NCI-H774 (cell line): ENCODE measurements around the gene REXO5.
"Not testable (repeated sequence)": the region's sequence is repeated elsewhere in the genome, so short reads cannot be mapped to it uniquely, and the experiment has no call there.

Source experiments
- DNase-seq: peaks from one replicate; lab custom pipeline; 2025; lab: John Stamatoyannopoulos, UW

Gene REXO5

DNA sequence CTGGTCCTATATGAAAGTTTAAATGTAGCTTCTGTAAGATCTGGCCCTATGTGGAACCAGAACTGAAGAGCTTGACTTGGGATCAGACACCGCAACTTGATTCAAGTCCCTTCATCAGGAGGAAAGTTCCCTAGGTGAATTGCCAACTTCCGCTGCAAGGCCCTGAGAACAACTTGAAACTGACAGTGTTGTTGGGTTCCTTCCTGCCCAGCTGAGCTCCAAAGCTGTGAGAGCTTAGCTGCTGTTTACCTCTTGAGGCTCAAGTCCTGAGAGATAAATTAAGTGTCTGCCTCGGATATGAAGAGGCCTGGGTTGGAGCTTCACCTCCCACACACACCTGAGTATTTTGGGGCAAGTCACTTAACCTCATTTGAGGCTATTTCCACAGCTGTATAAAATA, 44.7 kb downstream of the REXO5 start:
- DNase-seq: no peak

DNA sequence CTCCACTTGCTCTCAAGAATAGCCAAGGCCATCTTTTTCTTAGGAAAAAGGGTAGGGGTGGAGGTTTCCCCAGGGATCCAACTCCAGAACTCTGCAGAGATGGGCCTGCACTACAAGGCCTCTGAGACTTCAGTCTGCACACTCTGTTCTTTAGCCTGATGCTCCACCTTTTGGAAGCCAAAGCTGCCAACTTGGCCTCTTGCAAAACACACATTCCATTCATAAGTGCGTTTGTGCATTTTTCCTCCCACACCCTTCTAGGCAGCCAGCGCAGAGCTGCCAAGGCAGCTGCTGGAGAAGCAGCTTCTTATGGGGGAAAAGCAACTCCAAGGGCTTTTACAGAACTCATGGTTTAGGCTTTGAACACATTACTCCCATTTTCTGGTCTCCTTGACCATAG, 45.3 kb downstream of the REXO5 start:
- no peak for DNase-seq

DNA sequence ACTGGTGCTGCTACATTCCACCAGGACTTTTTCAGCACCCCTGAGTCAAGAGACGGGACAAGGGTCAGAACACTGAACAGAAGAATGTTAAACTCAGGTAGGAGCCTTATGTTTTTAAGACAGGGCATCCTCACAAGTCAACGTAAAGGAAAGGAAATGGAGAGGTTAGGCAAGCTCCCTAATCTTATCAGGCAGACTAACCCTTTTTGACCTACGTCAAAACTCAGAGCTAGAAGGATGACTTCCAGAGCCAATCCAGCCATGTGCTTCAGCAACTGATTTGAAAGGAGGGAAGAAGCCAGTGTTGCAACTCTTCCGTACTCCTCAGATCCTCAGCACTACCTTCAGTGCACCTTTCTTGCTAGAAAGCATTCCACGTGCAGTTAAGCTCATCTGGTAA, 46.8 kb downstream of the REXO5 start:
- no peak for DNase-seq

DNA sequence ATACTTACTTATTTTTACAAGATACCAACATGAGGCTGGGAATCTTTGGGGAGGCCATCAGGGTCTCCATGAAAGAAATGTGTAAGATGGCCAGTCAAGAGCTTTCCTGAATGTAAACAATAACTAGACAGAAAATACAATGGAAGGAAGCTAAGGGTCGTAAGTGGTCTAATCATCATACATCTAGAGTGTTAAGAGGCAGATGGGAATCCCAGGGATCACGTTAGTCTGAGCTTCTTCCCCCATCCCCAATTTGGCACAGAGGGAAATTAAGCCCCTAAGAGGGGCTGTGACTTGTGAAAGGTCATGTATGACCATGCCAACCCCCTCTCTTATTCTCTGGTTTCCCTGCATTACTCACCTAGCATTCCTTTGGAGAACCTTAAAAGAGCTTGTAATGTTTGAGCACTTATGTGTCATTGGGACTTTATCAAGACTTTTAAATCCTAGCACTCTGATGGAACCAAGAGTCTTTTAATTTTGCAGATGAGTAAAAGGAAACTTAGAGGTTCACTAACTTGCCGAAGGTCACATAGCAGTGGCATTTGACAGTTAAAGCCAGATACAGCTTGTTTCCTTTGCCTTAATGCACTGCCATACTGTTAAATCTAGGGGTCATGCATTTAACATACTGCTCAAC, 47.8 kb downstream of the REXO5 start:
- DNase-seq: no peak

DNA sequence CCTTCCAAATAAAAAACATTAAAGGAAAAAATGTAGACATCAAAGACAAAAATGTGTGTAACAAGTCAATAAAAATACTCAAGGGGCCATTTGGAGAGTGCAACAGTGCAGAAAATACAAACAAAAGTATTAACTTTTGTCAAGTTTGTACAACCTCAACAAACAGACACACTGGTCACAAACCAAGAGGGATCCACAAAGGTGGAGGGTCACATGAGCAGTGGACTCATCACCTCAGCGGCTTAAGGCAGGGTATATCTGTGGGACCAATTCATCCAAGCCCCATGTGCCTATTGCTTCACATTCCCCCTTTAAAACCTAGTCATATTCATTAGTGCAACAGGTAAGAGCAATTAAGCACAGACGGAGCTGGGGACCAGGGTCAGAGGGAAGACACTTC, 48.6 kb downstream of the REXO5 start:
- DNase-seq: no peak

DNA sequence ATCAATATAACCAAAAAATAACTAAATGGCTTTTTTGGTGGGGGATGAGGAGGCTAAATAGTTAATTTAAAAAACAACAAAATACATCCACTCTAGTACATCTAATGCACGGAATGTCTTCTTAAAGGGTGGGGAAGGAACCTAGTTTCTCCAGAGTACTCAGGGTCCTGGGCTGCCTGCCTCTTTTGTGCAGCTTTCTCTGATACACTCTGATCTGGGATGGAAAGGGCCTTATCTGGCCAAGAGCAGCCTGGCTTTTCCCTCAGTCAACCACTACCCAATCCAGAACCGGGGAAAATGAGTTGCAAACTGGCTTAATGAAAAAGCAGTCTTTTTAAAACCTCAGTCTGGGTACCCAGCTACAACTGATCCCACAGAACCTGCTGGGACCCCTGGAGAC, 51.0 kb downstream of the REXO5 start:
- DNase-seq: no peak

DNA sequence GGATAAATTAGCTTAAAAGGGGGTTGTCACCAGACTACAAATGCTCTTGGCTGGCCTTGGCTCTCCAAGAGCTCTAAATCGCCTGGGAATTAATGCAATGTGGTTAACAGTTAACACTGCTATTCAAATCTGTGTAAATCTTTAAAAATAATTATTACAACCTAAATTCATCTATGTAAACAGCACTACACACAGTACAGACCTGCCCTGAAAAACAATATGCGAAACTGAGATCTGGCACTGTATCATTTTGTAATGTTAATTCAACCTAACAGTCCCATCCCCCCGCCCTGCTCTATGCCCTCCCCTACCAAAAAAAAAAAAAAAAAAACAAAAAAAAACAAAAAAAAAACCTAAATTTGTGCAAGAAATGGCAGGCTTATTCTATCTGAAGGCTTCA, 52.9 kb downstream of the REXO5 start:
- no peak for DNase-seq

DNA sequence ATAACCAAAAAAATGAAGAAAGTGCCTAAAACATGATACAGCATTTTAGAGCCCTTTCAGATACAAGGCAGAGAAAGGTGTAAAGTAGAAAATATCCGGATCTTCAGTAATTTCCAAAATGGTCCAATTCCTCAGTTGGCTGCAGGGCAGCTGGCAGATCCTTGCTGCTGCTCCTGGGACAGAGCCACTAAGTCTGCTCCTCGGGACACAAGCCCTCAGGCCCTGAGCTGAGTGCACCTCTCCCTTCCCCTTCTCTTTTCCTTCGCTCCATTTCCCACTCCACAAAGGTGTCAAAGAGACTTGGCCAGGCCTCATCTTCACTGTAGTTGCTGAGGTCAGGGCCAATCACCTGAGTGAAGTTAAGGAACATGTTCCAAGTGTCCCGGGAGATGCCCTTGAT, 53.4 kb downstream of the REXO5 start:
- no peak for DNase-seq

DNA sequence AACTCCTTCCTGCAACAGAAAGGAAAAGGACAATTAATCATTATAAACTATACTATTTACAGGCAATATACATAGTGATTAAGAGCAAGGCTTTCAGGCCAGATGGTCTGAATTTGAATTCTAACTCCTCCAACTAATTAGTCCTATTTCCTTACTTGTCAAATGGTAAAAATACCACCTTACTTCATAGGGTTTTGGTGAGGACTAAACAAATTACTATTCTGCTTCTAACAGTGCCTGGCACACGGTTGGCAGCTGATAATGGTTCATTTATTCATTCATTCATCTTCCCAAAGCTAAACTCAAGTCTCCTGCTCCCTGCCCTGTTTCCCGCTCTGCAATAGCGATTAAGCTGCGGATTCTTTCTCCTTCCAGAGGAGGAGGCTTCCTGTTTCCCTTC, 54.0 kb downstream of the REXO5 start:
- no peak for DNase-seq

DNA sequence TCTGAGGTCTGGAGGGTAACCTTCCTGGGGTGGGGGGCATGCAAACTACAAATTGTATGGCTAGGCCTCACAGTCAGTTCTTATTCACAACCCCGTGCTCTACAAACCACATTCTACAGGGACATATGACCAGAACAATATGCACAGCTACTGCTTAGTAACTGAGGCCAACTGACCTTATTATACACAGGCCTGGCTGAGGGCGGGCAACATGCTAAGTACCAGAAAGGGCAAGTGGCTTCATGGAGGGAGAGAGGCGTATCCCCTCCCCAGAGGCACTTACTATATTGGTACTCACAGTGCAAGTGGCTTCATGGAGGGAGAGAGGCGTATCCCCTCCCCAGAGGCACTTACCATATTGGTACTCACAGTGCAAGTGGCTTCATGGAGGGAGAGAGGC, 54.7 kb downstream of the REXO5 start:
- not testable (repeated sequence) for DNase-seq

DNA sequence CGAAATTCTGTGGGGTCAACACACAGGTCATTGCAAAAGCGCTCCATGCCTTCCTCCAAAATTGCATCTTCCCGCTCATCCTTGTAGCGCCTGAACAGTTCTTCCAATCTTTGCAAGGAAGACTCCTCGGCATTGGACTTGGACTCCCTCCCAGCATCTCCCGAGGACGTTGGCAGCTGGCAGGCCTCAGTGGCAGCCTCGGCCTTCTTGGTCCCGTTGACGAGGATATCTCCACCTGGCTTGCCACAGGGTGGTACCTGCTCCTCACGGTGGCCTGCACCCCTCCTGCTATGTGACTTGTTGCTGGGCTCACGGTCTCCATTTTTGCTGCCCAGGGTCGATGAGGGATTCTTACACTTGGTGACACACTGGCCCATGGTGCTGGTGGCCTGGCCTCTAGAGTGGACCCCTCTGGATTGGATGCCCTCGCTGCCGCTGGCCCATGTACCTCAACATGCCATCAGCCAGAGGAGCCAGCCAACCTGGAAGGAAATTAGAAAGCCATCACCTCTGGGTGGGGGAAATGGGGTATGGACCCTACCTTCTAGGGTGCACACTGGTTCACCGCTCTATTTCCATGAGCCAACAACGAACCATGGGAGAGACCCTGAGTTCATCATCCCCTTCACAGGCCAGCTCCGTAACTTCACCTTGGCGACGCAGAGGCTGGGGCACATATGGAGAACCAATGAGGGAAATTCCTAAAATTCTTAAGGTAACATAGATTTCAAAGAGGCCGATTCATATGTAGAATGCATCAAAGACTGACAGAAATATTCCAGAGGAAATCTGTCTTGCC, 56.0 kb downstream of the REXO5 start:
- no peak for DNase-seq

DNA sequence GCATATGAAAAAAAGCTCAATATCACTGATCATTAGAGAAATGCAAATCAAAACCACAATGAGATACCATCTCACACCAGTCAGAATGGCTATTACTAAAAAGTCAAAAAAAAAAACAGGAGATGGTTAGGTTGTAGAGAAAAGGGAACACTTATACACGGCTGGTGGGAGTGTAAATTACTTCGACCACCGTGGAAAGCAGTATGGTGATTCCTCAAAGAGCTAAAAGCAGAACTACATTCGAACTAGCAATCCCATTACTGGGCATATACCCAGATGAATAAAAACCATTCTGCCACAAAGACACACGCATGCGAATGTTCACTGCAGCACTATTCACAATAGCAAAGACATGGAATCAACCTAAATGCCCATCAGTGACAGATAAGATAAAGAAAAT, 58.0 kb downstream of the REXO5 start:
- DNase-seq: not testable (repeated sequence)

DNA sequence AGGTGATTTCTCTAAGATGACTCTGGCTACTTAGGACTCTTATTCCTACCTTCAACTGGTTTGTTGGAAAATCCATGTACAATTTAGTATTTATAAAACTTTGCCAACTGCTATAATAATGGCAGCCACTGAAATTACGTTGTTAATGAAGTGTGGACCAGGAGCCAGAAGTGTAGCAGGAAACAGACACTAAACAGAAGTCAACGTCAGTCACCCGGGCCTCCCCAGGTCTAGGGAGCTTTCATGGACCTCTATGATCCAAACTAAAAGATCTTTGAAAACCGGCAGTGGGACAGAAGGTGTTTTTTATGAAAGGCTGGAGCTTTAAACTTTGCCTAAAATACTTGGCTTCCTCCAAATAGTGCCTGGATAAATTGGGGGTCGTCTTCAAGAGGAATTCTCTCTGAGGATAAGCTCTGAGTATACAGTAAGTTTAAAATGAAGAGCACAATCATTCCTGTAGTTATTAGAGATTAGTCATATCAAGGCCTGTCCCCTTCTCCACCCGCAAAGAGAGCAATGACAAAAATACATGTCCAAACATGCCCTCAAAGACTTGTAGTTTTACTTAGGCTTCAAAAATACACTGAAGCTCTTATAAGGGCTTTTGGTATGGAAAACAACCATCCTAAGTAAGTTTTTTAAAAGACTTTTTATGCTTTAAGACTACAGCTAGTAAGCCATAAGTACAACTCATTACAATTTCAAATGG, 59.2 kb downstream of the REXO5 start:
- DNase-seq: no peak

DNA sequence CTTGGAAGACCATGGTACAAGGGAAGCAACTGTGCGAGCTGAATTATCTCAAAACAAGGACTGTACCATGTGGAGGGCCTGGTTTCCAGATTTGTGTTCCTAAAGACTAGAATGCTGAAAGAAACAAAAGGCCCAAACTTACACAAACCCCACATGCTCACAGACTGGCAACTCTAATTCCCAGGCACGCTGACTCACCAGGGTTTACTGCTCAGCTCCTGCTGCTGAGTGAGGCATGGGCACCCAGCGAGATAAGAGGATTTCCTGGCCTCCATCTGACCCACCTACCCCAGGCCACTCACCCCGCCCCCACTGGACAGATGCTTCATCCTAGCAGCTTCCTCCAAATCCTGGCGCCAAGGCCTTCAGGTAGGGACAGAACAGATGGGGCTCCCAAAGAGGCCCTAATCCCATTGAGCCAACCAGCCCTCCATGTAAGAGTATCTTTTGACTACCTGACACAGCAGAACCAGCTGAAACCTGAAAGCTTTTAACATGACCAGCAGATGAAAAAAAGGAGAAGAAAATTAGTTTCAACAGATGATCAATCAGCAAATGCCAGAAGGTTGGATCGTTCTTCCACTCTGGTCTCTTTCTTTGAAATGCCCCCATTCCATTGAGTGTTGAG, 59.9 kb downstream of the REXO5 start:
- no peak for DNase-seq

DNA sequence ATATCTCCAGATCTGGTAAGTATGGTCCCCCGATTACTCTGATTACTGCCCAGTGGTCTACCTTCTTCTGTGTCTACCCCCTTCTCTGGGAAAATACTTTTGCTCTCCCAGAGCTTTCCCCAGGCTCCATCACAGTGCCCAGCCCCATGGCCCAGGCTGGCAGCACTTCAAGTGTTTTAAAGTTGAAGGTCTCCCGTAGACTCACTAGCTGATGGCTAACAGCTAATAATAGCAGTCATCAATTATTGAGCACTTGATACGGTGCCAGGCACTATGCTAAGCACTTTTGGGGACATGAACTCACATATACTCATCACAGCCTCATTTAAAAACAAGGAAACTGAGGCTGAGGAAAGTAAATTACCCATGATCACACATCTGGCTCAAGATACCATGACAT, 60.5 kb downstream of the REXO5 start:
- DNase-seq: no peak

DNA sequence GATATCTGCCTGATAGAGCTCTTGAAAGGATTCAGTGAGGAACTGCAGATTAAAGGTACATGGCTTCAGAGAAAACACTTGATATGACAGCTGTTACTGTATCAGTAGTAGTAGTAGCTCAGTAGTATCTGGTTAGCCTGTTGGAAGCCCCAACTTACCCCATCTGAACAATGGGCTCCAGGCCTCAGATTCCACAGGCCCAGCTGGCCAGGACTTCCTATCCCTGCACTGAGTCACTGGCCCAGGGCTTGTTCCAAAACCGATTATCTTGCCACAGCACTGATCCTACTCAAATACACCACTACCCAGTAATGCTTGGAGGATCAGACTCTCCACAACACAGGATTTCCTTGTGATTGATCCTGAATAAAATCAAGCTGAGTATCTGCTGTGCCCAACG, 61.3 kb downstream of the REXO5 start:
- no peak for DNase-seq

DNA sequence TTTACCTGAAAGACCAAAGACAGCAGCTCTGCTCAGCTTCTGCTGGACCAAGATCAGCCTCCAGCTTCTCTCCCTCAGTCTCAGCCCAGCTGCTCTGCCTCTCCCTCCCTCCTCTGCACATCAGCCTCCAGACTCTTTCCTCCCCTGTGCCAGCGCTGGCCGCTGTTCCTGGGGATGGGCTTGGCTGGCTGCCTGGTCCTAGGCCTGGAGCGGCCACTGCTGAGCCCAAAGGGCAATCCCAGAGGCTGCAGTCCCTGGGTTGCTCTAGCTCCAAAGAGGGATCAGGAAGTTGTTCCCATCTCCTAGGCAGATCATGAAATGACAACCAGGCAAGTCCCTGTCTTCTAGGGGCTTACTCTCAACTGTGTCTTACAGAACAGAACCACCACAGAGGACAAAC, 62.6 kb downstream of the REXO5 start:
- no peak for DNase-seq

DNA sequence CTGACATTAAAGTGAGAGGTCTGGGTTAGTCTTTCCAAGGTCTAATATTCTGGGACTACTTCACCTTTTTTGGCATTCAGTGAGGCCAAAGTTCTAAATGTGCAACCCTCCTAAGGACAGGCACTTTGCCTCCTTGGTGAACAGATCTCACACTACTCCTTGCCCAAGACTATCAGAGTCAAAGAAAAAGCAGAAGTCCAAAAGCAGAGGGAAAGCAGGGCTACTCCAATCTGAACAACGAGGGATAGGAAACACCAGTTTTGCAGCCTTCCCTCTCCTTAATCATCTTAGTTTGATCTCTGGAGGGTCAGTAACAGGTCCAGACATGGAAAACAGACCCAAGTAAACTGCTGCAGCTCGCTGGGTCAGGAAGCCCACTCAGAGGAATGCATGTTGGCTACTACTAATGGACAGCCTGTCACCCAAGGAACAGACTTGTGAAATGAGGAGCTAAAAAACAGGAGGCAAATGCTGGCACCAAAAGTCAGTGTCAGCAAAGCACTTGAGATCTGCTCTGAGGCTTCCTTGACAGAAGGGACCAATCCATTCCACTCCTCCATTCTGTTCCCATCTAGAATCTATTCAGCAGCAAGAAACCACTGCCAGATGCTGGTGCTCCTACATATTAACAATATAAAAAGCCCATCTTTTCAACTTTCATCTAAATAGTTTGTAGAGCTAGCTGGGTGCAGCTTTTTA, 63.9 kb downstream of the REXO5 start:
- DNase-seq: no peak

DNA sequence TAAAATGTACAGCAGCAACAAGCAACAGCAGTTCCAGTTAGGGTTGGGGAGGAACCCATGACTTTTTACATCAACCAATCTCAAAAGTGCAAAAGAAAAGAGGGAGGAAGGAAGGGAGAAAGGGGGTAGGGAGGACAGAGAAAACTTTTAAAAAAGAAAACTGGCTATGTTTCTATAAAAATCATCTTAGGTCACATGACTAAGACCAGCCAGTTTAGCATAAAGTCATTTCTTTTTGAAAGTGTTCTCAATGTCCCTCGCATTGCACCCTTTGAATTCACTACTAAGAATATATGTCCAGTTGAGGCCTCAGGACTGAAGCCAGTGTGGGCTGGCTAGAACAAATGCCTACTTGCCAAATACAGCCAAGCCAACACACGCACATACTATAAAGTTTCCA, 64.9 kb downstream of the REXO5 start:
- no peak for DNase-seq

DNA sequence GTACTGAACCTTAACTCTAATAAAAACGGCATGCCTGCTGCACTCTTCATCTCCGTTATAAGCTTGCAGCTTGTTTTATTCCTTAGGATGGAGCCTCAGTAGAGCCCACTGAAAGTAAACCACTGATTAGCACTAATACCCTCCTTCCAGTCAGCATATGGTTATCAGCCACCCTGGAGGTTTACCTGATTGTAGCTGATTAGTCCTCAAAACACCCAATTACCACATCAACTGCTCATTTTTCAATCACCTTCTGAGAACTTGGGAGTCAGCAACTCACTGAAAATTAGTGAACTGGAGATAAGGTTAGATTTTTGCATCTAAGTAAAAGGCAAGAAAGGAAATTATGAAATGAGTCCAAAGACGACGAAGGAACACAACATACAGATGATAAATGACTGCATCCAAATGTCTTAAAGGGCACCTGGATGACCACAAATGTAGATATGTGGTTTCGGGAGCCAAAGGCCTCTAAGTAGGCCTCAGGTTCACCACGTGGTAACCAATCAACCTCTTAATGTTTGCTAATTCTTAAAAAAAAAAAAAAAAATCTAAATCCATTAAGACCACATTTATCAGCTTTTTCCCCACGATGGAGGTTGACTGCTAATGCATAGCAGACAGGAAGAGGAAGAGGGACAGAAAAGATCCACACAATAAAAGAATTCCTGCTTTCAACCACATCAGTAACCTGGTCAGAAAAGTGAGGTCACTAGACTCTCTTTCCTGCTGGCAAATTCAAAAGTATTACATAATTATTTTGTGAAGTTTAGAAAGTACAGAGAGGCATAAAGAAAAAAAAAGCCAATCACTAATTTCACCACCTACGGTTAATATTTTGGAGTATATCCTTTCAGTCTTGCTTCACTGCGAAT, 65.9 kb downstream of the REXO5 start:
- DNase-seq: no peak

DNA sequence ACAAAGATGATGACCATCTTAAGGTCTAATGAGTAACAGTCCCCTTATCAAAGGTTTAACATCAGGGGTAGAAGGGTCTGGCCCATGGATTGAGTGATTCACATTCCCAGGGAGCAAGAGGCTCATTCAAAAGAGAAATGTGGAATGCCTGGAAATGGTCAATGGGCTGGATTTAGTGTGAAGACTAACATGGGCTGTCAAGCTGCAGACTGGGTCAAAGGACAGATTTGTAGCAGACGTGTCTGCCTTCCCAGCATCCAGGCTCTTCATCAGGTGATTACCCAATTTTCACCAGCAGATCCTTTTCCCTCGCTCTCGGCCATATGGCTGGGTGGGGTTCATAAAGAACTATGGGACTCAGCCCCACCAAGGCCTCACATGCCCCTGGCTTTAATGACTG, 67.0 kb downstream of the REXO5 start:
- no peak for DNase-seq
